SKM-1 (cell line): ENCODE measurements around the gene RIMBP2.

Source experiments
- DNase-seq: peaks from one replicate; lab custom pipeline; 2025; ENCODE audit not compliant: unreplicated experiment; lab: John Stamatoyannopoulos, UW

RIMBP2 gene

GRCh38 chr12:130576371-130576816, 139.7 kb downstream of the RIMBP2 start:
- no peak for DNase-seq

- DNase-seq, result no peak
These were observed 141.7 kb downstream of the RIMBP2 start for GRCh38 chr12:130574402-130574801.

GRCh38 chr12:130573766-130574165, 142.3 kb downstream of the RIMBP2 start:
- no peak for DNase-seq

GRCh38 chr12:130573235-130573634, 142.9 kb downstream of the RIMBP2 start:
- DNase-seq, result no peak

- DNase-seq, result no peak
These were observed 143.5 kb downstream of the RIMBP2 start for GRCh38 chr12:130572553-130572952.

GRCh38 chr12:130571734-130572133, 144.4 kb downstream of the RIMBP2 start:
- DNase-seq, result no peak

GRCh38 chr12:130571089-130571488, 145.0 kb downstream of the RIMBP2 start:
- DNase-seq, result no peak

GRCh38 chr12:130569521-130569920, 146.6 kb downstream of the RIMBP2 start:
- DNase-seq, result no peak

- no peak for DNase-seq
These were observed 147.6 kb downstream of the RIMBP2 start for GRCh38 chr12:130568501-130568900.

GRCh38 chr12:130568041-130568440, 148.1 kb downstream of the RIMBP2 start:
- no peak for DNase-seq

- DNase-seq, result no peak
These were observed 149.5 kb downstream of the RIMBP2 start for GRCh38 chr12:130566446-130567155.

GRCh38 chr12:130565189-130565588, 150.9 kb downstream of the RIMBP2 start:
- no peak for DNase-seq

GRCh38 chr12:130563323-130563722, 152.8 kb downstream of the RIMBP2 start:
- DNase-seq, result no peak

GRCh38 chr12:130562716-130563115, 153.4 kb downstream of the RIMBP2 start:
- no peak for DNase-seq

GRCh38 chr12:130560321-130560720, 155.8 kb downstream of the RIMBP2 start:
- no peak for DNase-seq

- DNase-seq, result no peak
These were observed 156.3 kb downstream of the RIMBP2 start for GRCh38 chr12:130559806-130560205.

GRCh38 chr12:130557886-130558765, 158.0 kb downstream of the RIMBP2 start:
- no peak for DNase-seq

- DNase-seq, result no peak
These were observed 158.9 kb downstream of the RIMBP2 start for GRCh38 chr12:130557201-130557600.

- DNase-seq, result no peak
These were observed 159.5 kb downstream of the RIMBP2 start for GRCh38 chr12:130556486-130557055.

- DNase-seq, result no peak
These were observed 160.2 kb downstream of the RIMBP2 start for GRCh38 chr12:130555628-130556485.

GRCh38 chr12:130555221-130555620, 160.9 kb downstream of the RIMBP2 start:
- no peak for DNase-seq
